Activated CD4-positive, alpha-beta T cell treated with anti-CD3 and anti-CD28 coated beads for 36 hours (primary cell): ENCODE data around the gene CEP192. TPM values are rescaled to one million over a fixed set of nuclear protein-coding genes. Genes with fewer than 3 reads are reported as not detected.
A peak's percentile ranks its signal among the peaks of the same experiment; 100 is the strongest.
"Not testable (repeated sequence)": the region's sequence is repeated elsewhere in the genome, so short reads cannot be mapped to it uniquely, and the experiment has no call there.

Experiments used
- ATAC-seq: fragments of 200-7000 bp; cut with Tn5 transposase; one replicate; pipeline ENCODE4 v1.10.0; 2021; ENCODE audit warnings: mild to moderate bottlenecking, moderate library complexity
- CTCF ChIA-PET: fragments of 350-600 bp; sonication (Branson Sonifier 250); formaldehyde crosslinking; loops from one replicate; lab custom pipeline; 2021; ENCODE audit warnings: antibody characterized with exemption; lab: Charles Lee
- POLR2A ChIA-PET: fragments of 350-600 bp; sonication (Branson Sonifier 250); formaldehyde crosslinking; loops from one replicate; lab custom pipeline; 2021; ENCODE audit warnings: antibody characterized with exemption, inconsistent platforms; lab: Charles Lee
- DNase-seq: peaks from one replicate; pipeline ENCODE4 v3.0.0-alpha.2; 2020
- H3K27ac Mint-ChIP-seq: one replicate; pipeline ENCODE4 v1.8.0; 2021; ENCODE audit warnings: mixed read lengths
- H3K27me3 Mint-ChIP-seq: one replicate; pipeline ENCODE4 v1.8.0; 2021; ENCODE audit warnings: mixed read lengths
- H3K36me3 Mint-ChIP-seq: one replicate; pipeline ENCODE4 v1.8.0; 2021; ENCODE audit warnings: low read depth, mixed read lengths
- H3K4me1 Mint-ChIP-seq: one replicate; pipeline ENCODE4 v1.8.0; 2021; ENCODE audit warnings: mixed read lengths
- H3K4me3 Mint-ChIP-seq: one replicate; pipeline ENCODE4 v1.8.0; 2021; ENCODE audit warnings: mild to moderate bottlenecking, moderate library complexity, mixed read lengths
- H3K9me3 Mint-ChIP-seq: one replicate; pipeline ENCODE4 v1.8.0; 2021; ENCODE audit warnings: low read depth, mixed read lengths
- intact Hi-C, 2 experiments: fragments of 100-400 bp; cut with DNase I in 1 of 2; cut with micrococcal nuclease in 1 of 2; formaldehyde crosslinking; loops; one replicate each; pipeline versions ENCODE4 v1.14.2 to v1.15.1; 2022 to 2024; cut with DNase I, micrococcal nuclease
- total RNA-seq, 2 experiments: library from RNA; stranded (reverse); gene quantifications; one replicate each; pipeline ENCODE4 v1.2.3, GENCODE V29; 2021

Gene CEP192
- total RNA-seq, 2 experiments from 2014 or later: 36.0 to 39.3 TPM

DNA sequence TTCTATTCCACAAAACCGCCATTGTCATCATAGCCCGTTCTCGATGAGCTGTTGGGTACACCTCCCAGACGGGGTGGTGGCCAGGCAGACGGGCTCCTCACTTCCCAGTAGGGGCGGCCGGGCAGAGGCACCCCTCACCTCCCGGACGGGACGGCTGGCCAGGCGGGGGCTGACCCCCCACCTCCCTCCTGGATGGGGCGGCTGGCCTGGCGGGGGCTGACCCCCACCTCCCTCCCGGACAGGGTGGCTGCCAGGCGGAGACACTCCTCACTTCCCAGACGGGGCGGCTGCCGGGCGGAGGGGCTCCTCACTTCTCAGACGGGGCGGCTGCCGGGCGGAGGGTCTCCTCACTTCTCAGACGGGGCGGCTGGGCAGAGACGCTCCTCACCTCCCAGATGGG lies 106.9 kb downstream of the CEP192 start:
- H3K9me3 Mint-ChIP-seq, POLR2A ChIA-PET, H3K27me3 Mint-ChIP-seq, intact Hi-C loops, H3K4me3 Mint-ChIP-seq, CTCF ChIA-PET, DNase-seq, H3K27ac Mint-ChIP-seq, H3K4me1 Mint-ChIP-seq, ATAC-seq: not testable (repeated sequence)
- H3K36me3 Mint-ChIP-seq: peaks cover 67% of the 10 kb centered on the region

DNA sequence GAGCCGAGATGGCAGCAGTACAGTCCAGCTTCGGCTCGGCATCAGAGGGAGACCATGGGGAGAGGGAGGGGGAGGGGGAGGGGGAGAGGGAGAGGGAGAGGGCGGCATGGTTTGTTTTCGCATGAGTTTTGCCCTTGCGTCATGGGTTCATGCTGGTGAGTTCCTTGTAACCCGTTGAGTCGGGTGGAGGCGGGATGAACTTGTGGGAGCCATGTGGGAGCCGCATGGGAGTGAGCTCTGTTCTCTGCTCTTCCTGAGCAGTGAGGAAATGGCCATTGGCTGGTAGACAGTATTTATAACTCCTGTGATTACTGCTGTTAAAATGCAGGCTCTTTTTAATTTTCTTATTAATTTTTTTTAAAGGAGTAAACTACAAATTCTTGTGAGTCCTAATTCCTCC lies 108.0 kb downstream of the CEP192 start:
- H3K27me3 Mint-ChIP-seq: no peaks in the 10 kb centered on the region
- H3K36me3 Mint-ChIP-seq: peaks cover 70% of the 10 kb centered on the region
- intact Hi-C loops: no loop called here
- POLR2A ChIA-PET: no interaction called here
- no peaks in the 10 kb centered on the region for H3K9me3 Mint-ChIP-seq
- H3K4me3 Mint-ChIP-seq: no peak overlapping the region
- ATAC-seq: no peak
- H3K4me1 Mint-ChIP-seq: no peaks in the 10 kb centered on the region
- no peak overlapping the region for H3K27ac Mint-ChIP-seq
- CTCF ChIA-PET: no interaction called here
- DNase-seq: no peak

DNA sequence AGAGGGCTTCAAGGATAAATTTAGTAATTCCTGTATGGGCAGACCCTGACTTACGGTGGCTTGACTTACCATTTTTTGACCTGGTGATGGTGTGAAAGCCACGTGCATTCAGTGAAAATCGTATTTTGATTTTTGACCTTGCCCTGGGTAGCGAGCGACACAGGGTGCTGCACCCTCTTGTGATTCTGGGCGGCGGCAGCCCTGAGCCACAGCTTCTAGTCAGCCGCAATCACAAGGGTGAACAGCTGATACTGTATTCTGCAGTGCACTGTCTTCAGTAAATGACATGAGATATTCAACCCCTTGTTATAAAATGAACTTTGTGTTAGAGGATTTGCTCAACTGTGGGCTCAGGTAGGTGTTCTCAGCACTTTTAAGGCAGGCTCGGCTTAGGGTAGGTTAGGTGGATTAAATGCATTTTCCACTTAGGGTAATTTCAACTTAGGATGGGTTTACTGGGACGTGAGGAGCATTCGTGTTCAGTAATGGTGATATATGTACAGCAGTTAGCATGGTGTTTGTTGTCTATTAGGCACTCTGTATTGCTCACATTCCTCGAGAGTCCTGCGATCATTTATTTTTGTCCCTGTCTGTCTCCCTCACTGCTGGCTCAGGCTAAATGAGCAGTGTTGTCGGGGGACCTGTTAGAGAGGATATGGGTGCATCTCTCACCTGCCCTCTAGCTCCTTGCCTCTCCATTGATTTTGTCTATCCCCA lies 109.9 kb downstream of the CEP192 start:
- Mint-ChIP-seq H3K4me1 (no peaks in the 10 kb centered on the region), H3K36me3 (peaks cover 74% of the 10 kb centered on the region), H3K27me3 (no peaks in the 10 kb centered on the region), H3K27ac (no peak overlapping the region), H3K4me3 (no peak overlapping the region), H3K9me3 (no peaks in the 10 kb centered on the region)
- ChIA-PET POLR2A (no interaction called here), CTCF (no interaction called here)
- ATAC-seq (no peak), DNase-seq (no peak)
- intact Hi-C loops: no loop called here

DNA sequence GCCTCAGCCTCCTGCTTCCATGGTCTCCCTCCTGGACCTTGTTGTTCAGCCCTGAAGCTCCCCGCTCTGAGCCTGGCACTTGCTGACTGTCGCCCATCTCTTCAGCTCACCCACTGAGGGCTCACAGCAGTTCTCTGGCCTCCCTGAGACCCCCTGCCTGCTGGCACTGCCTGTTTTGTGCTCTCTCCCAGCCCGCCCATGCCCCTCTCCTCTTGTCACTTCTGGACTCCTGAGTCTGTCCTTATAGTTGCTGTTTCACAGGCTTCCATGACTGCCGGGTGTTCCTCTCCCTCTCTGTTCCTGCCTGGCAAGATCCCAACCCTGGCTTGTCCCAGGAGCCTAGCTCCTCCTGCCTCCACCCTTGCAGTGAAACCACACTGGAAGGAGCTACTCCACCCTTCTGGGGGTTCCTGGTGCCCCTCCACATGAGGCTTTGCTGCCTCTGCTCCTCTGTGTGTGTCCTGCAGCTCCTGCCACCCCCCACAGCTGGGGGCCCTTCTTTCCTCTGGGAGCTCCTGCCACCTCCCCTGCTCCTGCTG lies 110.6 kb downstream of the CEP192 start:
- Mint-ChIP-seq H3K4me1 (no peaks in the 10 kb centered on the region), H3K27me3 (no peaks in the 10 kb centered on the region), H3K9me3 (no peaks in the 10 kb centered on the region), H3K27ac (no peak overlapping the region), H3K36me3 (peaks cover 75% of the 10 kb centered on the region), H3K4me3 (no peak overlapping the region)
- DNase-seq (no peak), ATAC-seq (no peak)
- intact Hi-C loops: no loop called here
- POLR2A ChIA-PET: interaction anchor here (0.6 kb wide), 1 partner anchor 89 kb away, joined by 4 read pairs; no protein-coding TSS in a partner anchor
- CTCF ChIA-PET: interaction anchor here (1.0 kb wide), 2 partner anchors 10 to 19 kb away, joined by 3 read pairs; no protein-coding TSS in a partner anchor

DNA sequence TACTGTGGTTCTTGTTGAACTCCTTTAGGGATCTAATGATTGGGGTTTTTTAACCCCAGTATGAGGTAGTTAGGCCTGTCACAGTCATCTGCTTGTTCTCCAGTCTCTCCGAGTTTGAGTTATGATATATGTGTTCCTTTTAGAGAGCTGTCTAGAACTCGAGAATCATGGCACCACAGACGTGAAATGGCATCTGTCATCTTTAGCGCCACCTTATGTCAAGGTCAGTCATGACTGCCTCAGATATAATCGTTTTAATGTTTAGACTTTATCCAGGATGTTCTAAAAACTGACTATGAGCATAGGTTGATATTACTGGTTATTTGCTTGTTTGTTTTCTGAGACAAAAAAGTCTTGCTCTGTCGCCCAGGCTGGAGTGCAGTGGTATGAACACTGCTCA lies 112.2 kb downstream of the CEP192 start:
- ATAC-seq (peak; percentile 57), DNase-seq (no peak)
- ChIA-PET CTCF (interaction anchor here (1.3 kb wide), 1 partner anchor 12 kb away, joined by 5 read pairs; no protein-coding TSS in a partner anchor), POLR2A (no interaction called here)
- no peaks in the 10 kb centered on the region for H3K27me3 Mint-ChIP-seq
- no peak overlapping the region for H3K4me3 Mint-ChIP-seq
- H3K4me1 Mint-ChIP-seq: no peaks in the 10 kb centered on the region
- H3K9me3 Mint-ChIP-seq: no peaks in the 10 kb centered on the region
- intact Hi-C loops: no loop called here
- H3K36me3 Mint-ChIP-seq: peaks cover 83% of the 10 kb centered on the region
- H3K27ac Mint-ChIP-seq: no peak overlapping the region

DNA sequence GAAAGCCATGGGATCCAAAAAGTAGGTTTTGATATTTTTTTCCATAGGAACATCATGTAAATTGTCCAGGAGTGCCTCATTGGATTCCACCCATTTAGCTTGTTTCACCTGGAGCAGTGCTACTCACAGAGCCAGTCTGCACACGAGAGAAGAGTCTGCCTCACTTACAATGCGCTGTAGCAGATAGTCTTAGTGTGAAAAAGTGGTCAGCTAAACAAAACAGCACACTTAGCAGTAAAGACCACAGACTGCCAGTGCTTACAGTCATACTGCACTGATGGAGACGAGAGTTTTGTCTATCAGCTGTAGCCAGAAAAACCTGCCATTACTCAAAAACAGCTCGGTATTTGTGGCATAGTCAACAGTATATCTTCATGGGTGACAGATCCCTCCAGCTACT lies 113.9 kb downstream of the CEP192 start:
- Mint-ChIP-seq H3K4me1 (no peaks in the 10 kb centered on the region), H3K36me3 (peaks cover 85% of the 10 kb centered on the region), H3K27ac (no peak overlapping the region), H3K4me3 (no peak overlapping the region), H3K27me3 (no peaks in the 10 kb centered on the region), H3K9me3 (no peaks in the 10 kb centered on the region)
- no peak for DNase-seq
- CTCF ChIA-PET: interaction anchor here (0.7 to 2.2 kb wide), 3 partner anchors 16 to 55 kb away, joined by 3 to 5 read pairs (median 5); no protein-coding TSS in a partner anchor
- POLR2A ChIA-PET: no interaction called here
- intact Hi-C loops: loop anchor here in 1 of 2 experiments (5.0 kb wide), 1 partner anchor 143 kb away; no protein-coding TSS in a partner anchor
- ATAC-seq: no peak

DNA sequence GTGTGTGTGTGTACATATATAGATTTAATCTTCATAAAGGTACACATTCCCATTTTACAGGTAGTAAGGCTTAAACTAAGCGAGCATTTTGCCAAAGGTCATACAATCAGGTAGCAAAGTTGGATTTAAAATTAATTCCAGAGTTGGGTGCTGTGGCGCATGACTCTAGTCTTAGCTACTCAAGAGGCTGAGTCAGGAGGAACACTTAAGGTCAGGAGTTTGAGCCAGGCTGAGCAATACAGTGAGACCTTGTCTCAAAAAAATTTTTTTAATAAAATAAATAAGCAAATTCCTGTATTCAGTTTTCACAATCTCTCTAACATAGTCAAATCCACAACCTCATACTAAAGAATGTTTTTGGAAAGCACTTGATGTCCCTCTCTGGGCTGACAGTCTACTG lies 115.9 kb downstream of the CEP192 start:
- Mint-ChIP-seq H3K27me3 (no peaks in the 10 kb centered on the region), H3K36me3 (peaks cover 75% of the 10 kb centered on the region), H3K4me3 (no peak overlapping the region), H3K9me3 (no peaks in the 10 kb centered on the region), H3K4me1 (no peaks in the 10 kb centered on the region), H3K27ac (no peak overlapping the region)
- intact Hi-C loops: loop anchor here in 1 of 2 experiments (5.0 kb wide), 1 partner anchor 145 kb away; no protein-coding TSS in a partner anchor
- ChIA-PET CTCF (interaction anchor here (0.6 kb wide), 1 partner anchor 37 kb away, joined by 3 read pairs; no protein-coding TSS in a partner anchor), POLR2A (no interaction called here)
- ATAC-seq (no peak), DNase-seq (no peak)

DNA sequence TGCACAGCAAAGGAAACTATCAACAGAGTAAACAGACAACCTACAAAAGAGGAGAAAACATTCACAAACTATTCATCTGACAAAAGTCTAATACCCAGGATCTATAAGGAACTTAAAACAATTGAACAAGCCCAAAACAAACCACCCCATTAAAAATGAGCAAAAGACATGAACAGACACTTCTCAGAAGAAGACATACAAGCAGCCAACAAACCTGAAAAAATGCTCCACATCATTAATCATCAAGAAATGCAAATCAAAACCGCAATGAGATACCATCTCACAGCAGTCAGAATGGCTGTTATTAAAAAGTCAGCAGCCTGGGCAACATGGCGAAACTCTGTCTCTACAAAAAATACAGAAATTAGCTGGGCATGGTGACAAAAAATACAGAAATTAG lies 117.2 kb downstream of the CEP192 start:
- intact Hi-C loops: loop anchor here in 1 of 2 experiments (5.0 kb wide), 1 partner anchor 146 kb away; no protein-coding TSS in a partner anchor
- Mint-ChIP-seq H3K36me3 (peaks cover 65% of the 10 kb centered on the region), H3K4me1 (no peaks in the 10 kb centered on the region), H3K9me3 (no peaks in the 10 kb centered on the region), H3K27me3 (no peaks in the 10 kb centered on the region), H3K4me3 (no peak overlapping the region), H3K27ac (no peak overlapping the region)
- CTCF ChIA-PET: no interaction called here
- DNase-seq (no peak), ATAC-seq (no peak)
- POLR2A ChIA-PET: no interaction called here

DNA sequence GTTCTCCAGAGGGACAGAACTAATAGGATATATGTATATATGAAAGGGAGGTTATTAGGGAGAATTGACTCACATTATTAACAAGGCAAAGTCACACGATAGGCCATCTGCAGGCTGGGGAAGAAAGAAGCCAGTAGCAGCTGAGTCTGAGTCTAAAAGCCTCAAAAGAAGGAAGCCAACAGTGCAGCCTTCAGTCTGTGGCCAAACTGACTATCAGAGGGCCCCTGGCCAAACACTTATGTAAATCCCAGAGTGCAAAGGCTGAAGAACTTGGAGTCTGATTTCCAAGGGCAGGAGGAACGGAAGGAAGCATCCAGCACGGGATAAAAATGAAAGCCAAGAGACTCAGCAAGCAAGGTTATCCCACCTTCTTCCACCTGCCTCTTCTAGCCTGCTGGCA lies 119.4 kb downstream of the CEP192 start:
- Mint-ChIP-seq H3K4me3 (no peak overlapping the region), H3K9me3 (no peaks in the 10 kb centered on the region), H3K27ac (no peak overlapping the region), H3K36me3 (peaks cover 56% of the 10 kb centered on the region), H3K4me1 (no peaks in the 10 kb centered on the region), H3K27me3 (no peaks in the 10 kb centered on the region)
- ATAC-seq (no peak), DNase-seq (no peak)
- ChIA-PET POLR2A (no interaction called here), CTCF (interaction anchor here (0.9 kb wide), 1 partner anchor 12 kb away, joined by 3 read pairs; no protein-coding TSS in a partner anchor)
- intact Hi-C loops: no loop called here

DNA sequence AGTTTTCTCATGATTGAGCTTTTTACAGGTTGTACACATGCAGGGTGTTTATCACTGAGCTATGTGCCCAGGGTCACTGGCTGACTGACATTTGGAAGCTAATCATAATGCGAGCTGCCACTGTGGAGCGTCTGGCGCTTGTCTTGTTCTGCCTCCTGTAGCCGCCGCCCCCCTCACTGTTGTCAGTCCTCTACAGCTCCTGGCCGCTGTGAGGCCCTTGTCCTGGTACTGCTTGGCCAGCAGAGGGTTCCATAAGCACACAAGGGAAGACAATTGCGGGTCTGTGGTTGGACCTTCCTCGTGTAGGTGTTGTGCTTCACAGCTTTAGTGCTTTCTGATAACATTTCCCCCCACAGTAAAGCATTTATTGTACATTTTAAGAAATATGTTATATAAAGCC lies 121.8 kb downstream of the CEP192 start:
- intact Hi-C loops: no loop called here
- peak; percentile 33 for ATAC-seq
- POLR2A ChIA-PET: interaction anchor here (0.6 to 0.7 kb wide), 3 partner anchors 122 to 637 kb away, joined by 3 read pairs; partner anchors contain the start of gene CEP192
- H3K9me3 Mint-ChIP-seq: no peaks in the 10 kb centered on the region
- no peaks in the 10 kb centered on the region for H3K4me1 Mint-ChIP-seq
- H3K27ac Mint-ChIP-seq: no peak overlapping the region
- CTCF ChIA-PET: interaction anchor here (0.8 to 1.6 kb wide), 4 partner anchors 21 to 386 kb away, joined by 3 to 9 read pairs (median 4); no protein-coding TSS in a partner anchor
- H3K4me3 Mint-ChIP-seq: no peak overlapping the region
- peaks cover 43% of the 10 kb centered on the region for H3K36me3 Mint-ChIP-seq
- DNase-seq: peak; percentile 24
- H3K27me3 Mint-ChIP-seq: no peaks in the 10 kb centered on the region

DNA sequence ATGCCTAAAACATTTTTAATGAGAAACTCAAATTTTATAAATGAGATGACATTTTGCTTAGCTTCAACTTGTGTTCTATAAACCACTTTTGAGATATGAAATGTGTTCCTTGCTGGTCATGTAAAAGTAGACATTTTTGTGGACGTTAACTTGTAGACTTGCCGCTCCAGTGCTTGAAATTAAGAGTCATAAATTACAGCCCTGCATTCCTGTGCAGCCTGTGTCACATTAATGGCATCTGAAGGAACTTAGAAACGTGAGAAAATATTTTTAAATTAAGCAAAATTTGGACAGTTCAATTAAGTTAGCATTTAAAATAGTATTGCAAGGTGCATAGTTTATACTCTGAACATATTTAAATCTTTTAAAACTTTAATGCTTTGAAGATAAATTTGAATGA lies 129.1 kb downstream of the CEP192 start:
- no peak overlapping the region for H3K4me3 Mint-ChIP-seq
- DNase-seq (no peak), ATAC-seq (no peak)
- intact Hi-C loops: no loop called here
- ChIA-PET CTCF (interaction anchor here (0.9 to 1.1 kb wide), 3 partner anchors 31 to 129 kb away, joined by 3 to 4 read pairs (median 4); partner anchors contain the start of gene CEP192), POLR2A (no interaction called here)
- no peak overlapping the region for H3K27ac Mint-ChIP-seq
- no peaks in the 10 kb centered on the region for H3K4me1 Mint-ChIP-seq
- no peaks in the 10 kb centered on the region for H3K9me3 Mint-ChIP-seq
- H3K27me3 Mint-ChIP-seq: no peaks in the 10 kb centered on the region
- peaks cover 26% of the 10 kb centered on the region for H3K36me3 Mint-ChIP-seq
